GM23248 (cell line): ENCODE data around the gene CACNA1D. TPM values are rescaled to one million over a fixed set of nuclear protein-coding genes. Genes with fewer than 3 reads are reported as not detected.

Source experiments
- DNase-seq: peaks from one replicate; pipeline ENCODE4 v3.0.0-alpha.2; 2015
- H2AFZ ChIP-seq: fragments of 200-600 bp; sonication (generic); 2 replicates; pipeline ENCODE4 v1.6.1; 2016; ENCODE audit warnings: antibody characterized with exemption
- H3F3A ChIP-seq: fragments of 200-600 bp; sonication (generic); 2 replicates; pipeline ENCODE4 v1.6.1; 2016; ENCODE audit warnings: mild to moderate bottlenecking, antibody characterized with exemption, mixed run types; ENCODE audit not compliant: insufficient read depth
- H3K27ac ChIP-seq: fragments of 200-600 bp; sonication (generic); 2 replicates; pipeline ENCODE4 v1.5.1; 2016; ENCODE audit warnings: mild to moderate bottlenecking
- H3K27me3 ChIP-seq: fragments of 200-600 bp; sonication (generic); replicated peaks from 2 replicates; pipeline ENCODE4 v1.6.1; 2016; ENCODE audit warnings: mild to moderate bottlenecking; ENCODE audit not compliant: insufficient read depth
- H3K36me3 ChIP-seq: fragments of 200-600 bp; sonication (generic); 2 replicates; pipeline ENCODE4 v1.6.1; 2016; ENCODE audit warnings: low read depth, mild to moderate bottlenecking
- H3K4me1 ChIP-seq: fragments of 200-600 bp; sonication (generic); 2 replicates; pipeline ENCODE4 v1.6.1; 2016; ENCODE audit warnings: mild to moderate bottlenecking; ENCODE audit not compliant: insufficient read depth
- H3K4me2 ChIP-seq: fragments of 200-600 bp; sonication (generic); one replicate; pipeline ENCODE4 v1.6.1; 2016; ENCODE audit warnings: mild to moderate bottlenecking; ENCODE audit not compliant: unreplicated experiment
- H3K4me3 ChIP-seq: fragments of 200-600 bp; sonication (generic); 2 replicates; pipeline ENCODE4 v1.5.1; 2016; ENCODE audit warnings: mild to moderate bottlenecking
- H3K79me2 ChIP-seq: fragments of 200-600 bp; sonication (generic); 2 replicates; pipeline ENCODE4 v1.6.1; 2016; ENCODE audit warnings: mild to moderate bottlenecking; ENCODE audit not compliant: insufficient read depth
- H3K9ac ChIP-seq: fragments of 200-600 bp; sonication (generic); 2 replicates; pipeline ENCODE4 v1.6.1; 2016; ENCODE audit warnings: mild to moderate bottlenecking
- H3K9me2 ChIP-seq: fragments of 200-600 bp; sonication (generic); 2 replicates; pipeline ENCODE4 v1.6.1; 2016; ENCODE audit warnings: mixed run types, mild to moderate bottlenecking, moderate library complexity; ENCODE audit not compliant: insufficient read depth
- H3K9me3 ChIP-seq: fragments of 200-600 bp; sonication (generic); one replicate; pipeline ENCODE4 v1.6.1; 2017; ENCODE audit warnings: low read depth
- H4K20me1 ChIP-seq: fragments of 200-600 bp; sonication (generic); 2 replicates; pipeline ENCODE4 v1.6.0; 2016; ENCODE audit not compliant: insufficient read depth
- EZH2 ChIP-seq: fragments of 200-600 bp; sonication (generic); IDR thresholded peaks from 2 replicates; pipeline ENCODE4 v1.6.1; 2018; ENCODE audit warnings: antibody characterized with exemption, mild to moderate bottlenecking; ENCODE audit not compliant: insufficient read depth, poor library complexity, severe bottlenecking
- EZH2phosphoT487 ChIP-seq: fragments of 200-600 bp; sonication (generic); IDR thresholded peaks from 2 replicates; pipeline ENCODE4 v1.6.1; 2018; ENCODE audit warnings: antibody characterized with exemption, moderate library complexity, mild to moderate bottlenecking, low read depth; ENCODE audit not compliant: insufficient read depth
- WGBS, 2 experiments: methylation state at CpG; one replicate each; pipeline ENCODE4 v1.1.6; 2015 to 2017; ENCODE audit warnings: low lambda C conversion rate in 2 of 2, low coverage in 1 of 2; ENCODE audit errors: missing lambda C conversion rate in 2 of 2; 5-methylcytosine and 5-hydroxymethylcytosine counted together
- in situ Hi-C: fragments of 300-500 bp; cut with MboI; formaldehyde crosslinking; loops from 2 replicates; pipeline ENCODE4 v1.15.0; 2020
- polyA plus RNA-seq: library from polyadenylated mRNA; unstranded; fragments of >200 nt; fragmentation: Nextera tagmentation; extraction: Ambion mirVana; gene quantifications from 2 replicates; pipeline ENCODE4 v1.2.1, GENCODE V29; 2016
- total RNA-seq: library from RNA; depleted of rRNA; stranded (reverse); fragments of >200 nt; shearing (Covaris generic); gene quantifications from 2 replicates; pipeline ENCODE4 v1.2.3, GENCODE V29; 2014

Gene CACNA1D
- total and polyA plus RNA-seq, 2 experiments from 2014 or later, result not detected

- Histone ChIP-seq H3K9me2 (no peaks in the 10 kb centered on the region), H3K27me3 (no peaks in the 10 kb centered on the region; the same call in 1 of the 2 replicates), H3K9ac (no peak overlapping the region), H3K36me3 (no peaks in the 10 kb centered on the region), H3K79me2 (no peaks in the 10 kb centered on the region), H2AFZ (no peak overlapping the region), H4K20me1 (no peaks in the 10 kb centered on the region), H3K27ac (no peak overlapping the region), H3K4me1 (no peaks in the 10 kb centered on the region), H3K4me2 (no peak overlapping the region), H3K4me3 (no peak overlapping the region), H3K9me3 (no peaks in the 10 kb centered on the region), H3F3A (no peaks in the 10 kb centered on the region)
- TF ChIP-seq EZH2 (no peak), EZH2phosphoT487 (no peak)
- DNase-seq, result no peak
- 27 to 28% methylated on average over 6 of the region's 6 CpGs for WGBS, 2 experiments
- in situ Hi-C loops, result no loop called here
These were observed 91.2 kb downstream of the CACNA1D start for GRCh38 chr3:53585627-53586026.

DNA sequence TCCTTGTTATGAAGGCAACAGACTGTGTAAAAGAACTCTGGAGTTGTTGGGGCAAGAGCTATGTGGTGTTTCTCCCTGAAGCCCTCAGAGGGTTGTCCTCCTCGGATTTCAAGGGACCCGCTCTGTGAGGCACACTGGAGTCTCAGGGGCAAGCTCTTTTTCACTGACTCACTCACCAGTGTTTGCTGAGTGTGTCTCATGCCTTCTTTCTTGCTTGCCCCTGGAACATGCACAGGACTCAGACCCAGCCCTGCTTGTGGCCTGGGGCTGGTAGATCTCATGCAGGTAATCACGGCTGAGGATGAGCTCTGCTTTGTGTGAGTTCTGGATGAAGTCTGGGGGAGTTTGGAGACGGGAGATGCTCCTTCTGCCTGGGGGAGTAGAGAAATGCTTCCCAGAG is 93.7 kb downstream of the CACNA1D start:
- Histone ChIP-seq H4K20me1 (no peaks in the 10 kb centered on the region), H3K9me3 (no peaks in the 10 kb centered on the region), H3K4me2 (no peak overlapping the region), H3K36me3 (no peaks in the 10 kb centered on the region), H3K4me1 (no peaks in the 10 kb centered on the region), H2AFZ (no peak overlapping the region), H3K27me3 (no peaks in the 10 kb centered on the region; the same call in 1 of the 2 replicates), H3F3A (no peaks in the 10 kb centered on the region), H3K9ac (no peak overlapping the region), H3K9me2 (no peaks in the 10 kb centered on the region), H3K27ac (no peak overlapping the region), H3K79me2 (no peaks in the 10 kb centered on the region), H3K4me3 (no peak overlapping the region)
- no peak for DNase-seq
- 24 to 34% methylated on average over 4 of the region's 4 CpGs for WGBS, 2 experiments
- in situ Hi-C loops, result no loop called here
- no peak for TF ChIP-seq EZH2phosphoT487
- no peak for TF ChIP-seq EZH2

DNA sequence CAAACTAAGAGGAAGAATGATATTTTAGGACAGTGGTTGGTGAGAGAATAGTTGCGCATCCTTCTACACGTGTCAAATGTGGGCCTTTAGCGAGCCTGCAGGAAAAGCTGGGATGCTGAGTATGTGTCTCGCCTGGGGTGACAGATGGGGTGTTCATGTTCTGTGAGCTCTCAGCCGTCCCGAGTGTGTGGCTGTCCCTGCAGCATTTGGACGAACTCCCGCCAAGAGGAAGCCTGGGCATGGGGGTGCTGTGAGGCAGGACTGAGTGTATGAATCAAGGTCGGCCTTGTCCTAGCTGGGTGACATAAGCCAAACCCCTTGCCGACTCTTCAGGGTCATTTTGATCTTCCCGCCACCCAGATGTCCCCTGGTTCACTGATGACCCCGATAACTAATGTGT is 94.8 kb downstream of the CACNA1D start:
- WGBS, 2 experiments, result 51% methylated on average over 12 of the region's 12 CpGs

GRCh38 chr3:53589806-53590205 is 95.4 kb downstream of the CACNA1D start:
- Histone ChIP-seq H3K27me3 (no peaks in the 10 kb centered on the region; the same call in 1 of the 2 replicates), H3K4me1 (no peaks in the 10 kb centered on the region), H3F3A (no peaks in the 10 kb centered on the region), H3K9me2 (no peaks in the 10 kb centered on the region), H2AFZ (no peak overlapping the region), H3K4me3 (no peak overlapping the region), H3K36me3 (no peaks in the 10 kb centered on the region), H3K79me2 (no peaks in the 10 kb centered on the region), H3K27ac (no peak overlapping the region), H3K9ac (no peak overlapping the region), H3K9me3 (no peaks in the 10 kb centered on the region), H4K20me1 (no peaks in the 10 kb centered on the region), H3K4me2 (no peak overlapping the region)
- DNase-seq, result no peak
- TF ChIP-seq EZH2 (no peak), EZH2phosphoT487 (no peak)
- in situ Hi-C loops, result no loop called here

More for the DNA sequence above, 94.8 kb downstream of the CACNA1D start:
- no peak overlapping the region for H3K4me2 ChIP-seq
- no peaks in the 10 kb centered on the region for H3K36me3 ChIP-seq
- in situ Hi-C loops, result no loop called here
- H2AFZ ChIP-seq, result no peak overlapping the region
- DNase-seq, result no peak
- no peaks in the 10 kb centered on the region for H3F3A ChIP-seq
- H3K27me3 ChIP-seq, result no peaks in the 10 kb centered on the region; the same call in 1 of the 2 replicates
- H3K79me2 ChIP-seq, result no peaks in the 10 kb centered on the region
- H4K20me1 ChIP-seq, result no peaks in the 10 kb centered on the region
- H3K27ac ChIP-seq, result no peak overlapping the region
- no peak overlapping the region for H3K4me3 ChIP-seq
- no peaks in the 10 kb centered on the region for H3K9me2 ChIP-seq
- H3K9ac ChIP-seq, result no peak overlapping the region
- H3K9me3 ChIP-seq, result no peaks in the 10 kb centered on the region
- no peak for TF ChIP-seq EZH2
- H3K4me1 ChIP-seq, result no peaks in the 10 kb centered on the region

DNA sequence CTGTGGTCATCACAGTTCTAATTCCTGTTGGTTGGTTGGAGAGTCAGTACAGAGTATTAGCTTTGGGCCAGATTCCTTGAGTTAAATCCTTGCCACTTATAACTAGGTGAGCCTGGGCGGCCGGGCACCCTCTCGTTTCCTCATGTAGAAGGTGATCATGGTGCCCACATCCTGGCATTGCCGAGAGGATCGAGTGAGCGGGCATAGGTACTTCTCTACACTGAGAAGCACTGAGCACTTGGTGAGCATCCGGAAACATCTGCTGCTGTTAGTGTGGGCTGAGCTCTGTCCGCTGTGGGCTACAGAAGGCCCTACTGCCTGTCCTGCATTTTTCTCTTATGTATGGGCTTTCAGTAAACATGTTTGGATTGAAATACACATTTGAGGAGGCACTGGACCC is 96.2 kb downstream of the CACNA1D start:
- no peak overlapping the region for H3K9ac ChIP-seq
- H3K36me3 ChIP-seq, result no peaks in the 10 kb centered on the region
- H3K27me3 ChIP-seq, result no peaks in the 10 kb centered on the region; the same call in 1 of the 2 replicates
- no peak overlapping the region for H2AFZ ChIP-seq
- no peak for DNase-seq
- no peaks in the 10 kb centered on the region for H3K79me2 ChIP-seq
- in situ Hi-C loops, result no loop called here
- H3F3A ChIP-seq, result no peaks in the 10 kb centered on the region
- H3K27ac ChIP-seq, result no peak overlapping the region
- H3K9me3 ChIP-seq, result no peaks in the 10 kb centered on the region
- WGBS, 2 experiments, result 43 to 48% methylated on average over 8 of the region's 8 CpGs
- no peaks in the 10 kb centered on the region for H4K20me1 ChIP-seq
- H3K4me3 ChIP-seq, result no peak overlapping the region
- H3K4me1 ChIP-seq, result no peaks in the 10 kb centered on the region
- no peak overlapping the region for H3K4me2 ChIP-seq
- H3K9me2 ChIP-seq, result no peaks in the 10 kb centered on the region
- TF ChIP-seq EZH2phosphoT487, result no peak
- no peak for TF ChIP-seq EZH2
